ENCODE measurements around the gene FAT3.

FAT3 gene

DNA sequence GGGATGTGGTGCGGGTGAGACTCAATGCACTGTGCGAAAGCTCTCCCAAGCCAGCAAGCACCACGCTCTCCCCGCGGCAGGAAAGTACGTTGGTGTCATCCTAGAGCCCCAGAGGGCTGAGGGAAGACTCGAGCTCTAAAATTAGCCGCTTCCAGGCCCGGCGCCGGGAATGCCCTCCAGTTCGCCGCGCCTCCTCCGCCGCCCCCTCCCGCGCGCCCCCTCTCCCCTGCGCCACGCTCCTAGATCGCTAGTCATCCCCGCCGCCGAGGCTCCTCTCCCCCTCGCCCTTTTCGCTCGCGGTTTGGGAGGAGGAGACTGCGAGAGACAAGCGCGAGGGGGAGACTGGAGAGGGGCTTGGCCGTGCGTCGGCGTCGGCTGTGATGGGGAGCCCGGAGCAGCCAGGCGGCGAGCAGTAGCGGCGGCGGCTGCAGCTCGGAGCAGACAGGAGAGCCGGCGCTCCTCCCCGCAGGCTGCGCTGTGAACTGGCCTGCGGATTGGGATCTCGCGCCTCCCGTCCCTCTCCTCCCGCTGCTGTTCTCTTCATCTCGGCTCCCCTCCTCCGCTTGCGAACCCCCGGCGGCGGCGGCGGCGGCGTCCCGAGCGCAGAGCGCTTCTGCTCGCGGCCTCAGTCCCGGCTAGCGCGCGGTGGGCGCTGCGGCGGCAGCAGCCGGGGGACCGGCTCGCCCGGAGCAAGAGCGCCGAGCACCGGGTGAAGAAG, at the start of gene FAT3:
TSS of gene FAT3 (plus strand) at position 412 of the 718 bp plus-strand sequence. CDS start 127,295 bp downstream, outside the sequence.
- DNase-seq (ENCODE audit: extremely low read depth in 1 of 2, low read depth in 1 of 2): no peak

- DNase-seq (ENCODE audit: extremely low read depth in 1 of 2, low read depth in 1 of 2): no peak
Measured at GRCh38 chr11:92179017-92179670, 45.5 kb upstream of the FAT3 start.

DNA sequence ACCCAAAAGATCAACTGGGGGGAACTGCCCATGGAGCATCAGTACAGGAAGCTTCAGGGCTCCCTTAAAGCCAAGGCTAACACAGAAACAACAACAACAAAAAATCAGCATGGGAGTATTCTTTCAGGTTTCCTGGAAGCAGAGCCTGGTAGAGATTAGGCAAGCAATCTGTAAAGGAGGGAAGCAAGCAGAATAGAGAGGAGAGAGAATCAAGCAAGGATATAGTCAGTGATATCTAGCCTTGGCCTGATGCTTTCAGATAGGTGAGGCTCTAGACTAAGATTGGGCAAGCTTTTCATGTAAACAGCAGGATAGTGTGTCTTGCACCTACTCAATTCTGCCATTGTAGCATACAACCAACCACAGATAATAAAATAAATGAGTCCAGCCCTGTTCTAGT, 44.4 kb upstream of the FAT3 start:
- no peak for DNase-seq (ENCODE audit: extremely low read depth in 1 of 2, low read depth in 1 of 2)

GRCh38 chr11:92180664-92181251, 43.9 kb upstream of the FAT3 start:
- DNase-seq (ENCODE audit: extremely low read depth in 1 of 2, low read depth in 1 of 2): no peak

DNA sequence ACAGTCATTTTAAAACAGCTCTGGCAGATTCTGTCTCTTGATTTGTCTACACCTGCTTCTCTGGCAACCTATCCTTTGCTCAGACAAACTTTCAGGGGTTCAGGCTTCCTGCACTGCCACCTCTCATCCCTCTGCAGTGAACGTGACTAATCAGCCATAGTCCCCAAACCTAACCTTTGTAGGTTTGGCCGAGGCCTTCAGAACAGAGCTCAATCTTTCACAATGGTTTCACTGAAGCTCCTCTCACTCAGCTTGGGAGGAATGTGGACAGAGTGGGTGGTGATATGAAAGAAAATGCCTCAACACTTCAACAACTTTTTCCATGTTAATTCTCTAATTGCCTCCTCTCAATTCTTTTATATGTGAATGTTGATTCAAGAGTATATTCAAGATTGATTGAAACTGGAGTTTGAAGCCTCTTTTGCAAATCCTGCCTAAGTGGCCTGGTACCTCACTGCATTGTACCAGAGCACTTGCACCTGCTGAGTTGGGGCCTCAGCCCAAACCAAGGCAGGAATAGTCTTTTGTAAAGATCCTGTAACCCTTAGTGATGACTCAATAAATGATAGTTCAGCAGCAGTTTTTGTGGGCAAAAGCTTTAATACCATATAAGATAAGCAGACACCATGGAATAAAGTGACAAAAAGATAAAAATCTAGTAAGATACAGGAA, 33.9 kb upstream of the FAT3 start:
- DNase-seq (ENCODE audit: extremely low read depth in 1 of 2, low read depth in 1 of 2): no peak

GRCh38 chr11:92192141-92192540, 32.5 kb upstream of the FAT3 start:
- no peak for DNase-seq (ENCODE audit: extremely low read depth in 1 of 2, low read depth in 1 of 2)

- no peak for DNase-seq (ENCODE audit: extremely low read depth in 1 of 2, low read depth in 1 of 2)
Measured at GRCh38 chr11:92198268-92198667, 26.4 kb upstream of the FAT3 start.

DNA sequence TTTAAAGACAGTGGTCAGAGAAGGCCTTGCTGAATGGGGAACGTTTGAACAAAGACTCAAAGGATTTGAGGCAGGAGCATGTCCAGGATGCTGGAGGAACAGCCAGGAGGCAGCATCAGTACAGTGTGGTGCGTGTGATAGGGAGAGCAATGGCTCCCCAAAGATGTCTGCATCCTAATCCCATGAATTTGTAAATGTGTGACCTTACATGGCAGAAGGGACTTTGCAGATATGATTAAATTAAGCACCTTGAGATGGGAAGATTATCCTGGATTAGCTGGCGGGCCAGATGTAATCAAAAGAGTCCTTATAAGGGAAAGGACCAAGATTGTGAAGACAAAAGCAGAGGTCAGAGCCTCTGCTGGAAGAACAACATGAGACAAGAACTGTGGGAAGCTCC, 24.6 kb upstream of the FAT3 start:
- DNase-seq (ENCODE audit: extremely low read depth in 1 of 2, low read depth in 1 of 2): no peak

DNA sequence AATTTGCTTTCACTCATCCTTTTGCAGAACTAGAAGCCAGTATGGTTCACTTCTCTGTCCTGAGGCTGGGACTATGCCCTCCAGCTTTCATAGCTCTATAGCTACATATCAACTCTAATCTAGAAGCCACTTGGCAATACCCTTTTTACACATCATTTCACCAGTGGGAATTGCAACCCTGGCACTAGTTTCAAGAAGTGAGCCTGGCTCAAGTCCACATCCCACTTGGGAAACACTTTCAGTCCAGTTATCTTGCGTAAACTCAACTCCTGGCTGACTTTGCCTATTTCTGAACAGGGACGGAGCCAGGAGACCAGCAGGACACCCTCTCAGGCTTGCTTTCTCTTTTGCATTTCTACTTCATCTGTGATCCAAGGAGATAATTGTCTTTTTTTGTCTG, 19.9 kb upstream of the FAT3 start:
- no peak for DNase-seq (ENCODE audit: extremely low read depth in 1 of 2, low read depth in 1 of 2)

DNA sequence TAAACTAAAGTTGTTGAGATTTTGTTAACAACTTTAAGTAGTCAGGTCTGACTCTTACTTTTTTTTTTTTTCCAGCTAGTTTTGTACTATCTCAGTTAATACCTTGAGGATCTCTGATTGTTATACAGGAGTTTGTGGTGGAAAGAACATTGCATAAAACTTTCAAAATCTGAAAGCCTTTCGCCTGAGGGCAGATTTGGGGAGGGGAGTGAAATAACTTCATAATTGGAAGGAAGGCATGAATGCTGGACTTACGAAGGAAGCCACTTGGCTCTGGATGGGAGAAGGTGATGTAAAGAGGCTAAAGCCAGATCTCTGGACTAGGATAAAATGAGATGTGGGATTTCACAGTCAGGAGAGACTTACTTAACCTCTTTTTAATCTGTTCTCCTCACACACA, 18.2 kb upstream of the FAT3 start:
- no peak for DNase-seq (ENCODE audit: extremely low read depth in 1 of 2, low read depth in 1 of 2)

DNA sequence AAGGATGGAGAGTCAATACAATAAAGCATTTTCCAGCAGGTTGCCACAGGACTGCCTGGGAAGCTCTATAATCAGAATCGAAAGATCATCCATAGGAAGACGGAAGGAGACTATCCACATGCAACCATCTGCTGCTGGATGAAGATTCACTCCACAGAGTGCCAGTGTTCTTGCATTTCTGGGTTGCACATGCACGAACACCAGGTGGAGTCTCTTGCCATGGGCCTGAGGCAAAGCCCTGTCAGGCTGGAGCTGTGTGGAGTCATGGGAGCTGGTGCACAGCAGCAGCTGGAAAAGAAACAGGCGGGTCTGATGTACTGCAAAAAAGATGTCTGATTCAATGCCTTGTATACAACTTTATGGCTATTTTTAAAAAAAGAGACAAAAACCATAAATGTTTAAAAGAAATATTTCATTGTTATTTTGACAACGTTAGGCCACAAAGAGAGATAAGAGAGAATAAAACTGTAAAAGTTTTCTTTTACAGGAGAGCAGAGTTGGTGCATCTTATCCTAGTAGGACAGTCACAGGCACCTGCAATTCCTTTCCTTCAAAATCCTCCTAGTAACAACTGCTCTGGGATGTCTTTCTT, 12.9 kb upstream of the FAT3 start:
- no peak for DNase-seq (ENCODE audit: extremely low read depth in 1 of 2, low read depth in 1 of 2)

GRCh38 chr11:92212530-92212929, 12.1 kb upstream of the FAT3 start:
- DNase-seq (ENCODE audit: extremely low read depth in 1 of 2, low read depth in 1 of 2): no peak

DNA sequence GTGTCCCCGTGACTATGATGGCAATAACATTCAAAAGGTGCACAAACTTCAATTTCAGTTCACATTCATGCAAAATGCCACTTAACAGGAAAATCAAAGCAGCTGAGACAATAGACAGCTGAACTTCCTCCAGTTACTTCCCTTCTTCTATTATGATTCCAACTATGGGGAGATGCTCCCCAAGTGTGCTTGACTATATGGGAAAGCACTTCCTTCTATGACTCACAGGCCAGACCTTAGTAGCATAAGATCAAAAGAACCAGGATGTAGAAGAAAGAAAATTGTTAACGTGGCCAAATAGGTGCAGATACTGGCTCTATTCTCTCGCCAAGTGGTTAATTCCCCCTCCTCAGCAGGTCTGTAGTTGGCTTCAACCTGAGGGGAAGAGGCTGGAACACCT, 7.8 kb upstream of the FAT3 start:
- DNase-seq (ENCODE audit: extremely low read depth in 1 of 2, low read depth in 1 of 2): no peak

DNA sequence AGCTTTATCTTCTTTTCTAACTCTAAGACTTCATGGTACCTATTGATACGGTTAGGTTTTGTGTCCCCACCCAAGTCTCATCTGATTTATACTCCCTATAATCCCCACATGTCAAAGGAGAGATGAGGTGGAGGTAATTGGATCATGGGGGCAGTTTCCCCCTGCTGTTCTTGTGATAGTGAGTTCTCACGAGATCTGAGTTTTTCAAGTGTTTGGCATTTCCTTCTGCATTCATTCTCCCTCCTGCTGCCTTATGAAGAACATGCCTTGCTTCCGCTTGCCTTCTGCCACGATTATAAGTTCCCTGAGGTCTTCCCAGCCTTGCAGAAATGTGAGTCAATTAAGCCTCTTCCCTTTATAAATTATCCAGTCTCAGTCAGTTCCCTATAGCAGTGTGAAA, 5.1 kb upstream of the FAT3 start:
- DNase-seq (ENCODE audit: extremely low read depth in 1 of 2, low read depth in 1 of 2): no peak

- DNase-seq (ENCODE audit: extremely low read depth in 1 of 2, low read depth in 1 of 2): no peak
Measured at GRCh38 chr11:92222701-92223100, 1.9 kb upstream of the FAT3 start.

GRCh38 chr11:92224054-92224406, 588 bp upstream of the FAT3 start:
- no peak for DNase-seq (ENCODE audit: extremely low read depth in 1 of 2, low read depth in 1 of 2)

DNA sequence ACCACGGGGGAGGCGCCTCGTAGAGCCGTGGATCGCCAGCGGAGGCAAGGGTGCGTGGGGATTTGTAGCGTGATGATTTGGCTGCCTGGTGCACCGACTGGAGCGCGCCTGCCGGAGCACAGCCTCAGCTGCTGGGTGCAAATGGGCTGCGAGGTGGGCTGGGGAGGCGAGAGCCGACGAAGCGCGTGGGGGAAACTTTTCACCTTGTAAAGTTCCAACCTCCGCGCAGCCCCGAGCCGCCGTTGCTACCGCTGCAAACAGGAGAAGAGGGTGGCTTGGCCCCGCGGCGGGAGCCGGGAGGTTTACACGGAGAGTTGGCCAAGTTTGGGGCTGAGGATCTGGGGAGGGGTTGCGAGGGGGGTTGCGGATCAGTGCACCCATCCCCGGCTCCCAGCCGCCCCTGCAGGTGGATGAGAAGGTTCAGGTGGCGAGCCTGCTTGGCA, 528 bp downstream of the FAT3 start:
- no peak for DNase-seq (ENCODE audit: extremely low read depth in 1 of 2, low read depth in 1 of 2)

DNA sequence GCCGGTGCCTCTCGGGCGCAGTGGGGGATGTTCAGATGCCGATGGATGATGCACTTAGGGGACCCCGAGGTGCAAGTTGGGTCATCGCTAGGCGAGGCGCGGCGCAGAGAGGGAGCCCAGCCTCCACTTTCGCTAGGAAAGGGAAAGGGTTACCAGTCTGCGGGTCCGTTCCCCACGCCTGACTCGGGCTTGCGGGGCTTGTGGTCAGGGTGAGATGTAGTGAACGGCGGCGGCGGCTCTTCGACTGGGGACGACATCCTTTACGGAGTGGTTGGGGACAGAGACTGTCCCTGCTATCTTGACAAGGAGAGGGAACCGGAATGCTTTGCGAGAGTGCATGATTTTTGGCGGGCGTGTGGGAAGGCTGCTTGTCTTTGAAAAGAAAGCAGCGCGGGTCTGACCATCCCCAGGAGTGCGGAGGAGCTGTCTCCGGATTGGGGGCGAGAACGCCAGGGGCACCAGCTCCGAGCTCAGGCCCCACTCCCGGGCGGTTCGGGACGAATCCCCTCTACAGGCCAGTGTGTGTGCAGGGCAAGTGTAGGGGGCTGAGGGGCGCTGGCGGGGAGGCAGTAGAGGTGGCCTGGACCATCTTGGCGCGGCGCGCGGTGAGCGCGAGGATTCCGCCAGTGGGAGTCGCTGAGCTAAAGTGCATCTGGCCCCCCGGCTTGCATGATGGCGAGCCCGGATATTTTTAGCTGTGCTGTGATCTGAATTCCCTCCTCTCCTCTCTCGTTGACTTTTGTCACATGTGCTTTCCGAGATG, 1.1 kb downstream of the FAT3 start:
- DNase-seq (ENCODE audit: extremely low read depth in 1 of 2, low read depth in 1 of 2): no peak

DNA sequence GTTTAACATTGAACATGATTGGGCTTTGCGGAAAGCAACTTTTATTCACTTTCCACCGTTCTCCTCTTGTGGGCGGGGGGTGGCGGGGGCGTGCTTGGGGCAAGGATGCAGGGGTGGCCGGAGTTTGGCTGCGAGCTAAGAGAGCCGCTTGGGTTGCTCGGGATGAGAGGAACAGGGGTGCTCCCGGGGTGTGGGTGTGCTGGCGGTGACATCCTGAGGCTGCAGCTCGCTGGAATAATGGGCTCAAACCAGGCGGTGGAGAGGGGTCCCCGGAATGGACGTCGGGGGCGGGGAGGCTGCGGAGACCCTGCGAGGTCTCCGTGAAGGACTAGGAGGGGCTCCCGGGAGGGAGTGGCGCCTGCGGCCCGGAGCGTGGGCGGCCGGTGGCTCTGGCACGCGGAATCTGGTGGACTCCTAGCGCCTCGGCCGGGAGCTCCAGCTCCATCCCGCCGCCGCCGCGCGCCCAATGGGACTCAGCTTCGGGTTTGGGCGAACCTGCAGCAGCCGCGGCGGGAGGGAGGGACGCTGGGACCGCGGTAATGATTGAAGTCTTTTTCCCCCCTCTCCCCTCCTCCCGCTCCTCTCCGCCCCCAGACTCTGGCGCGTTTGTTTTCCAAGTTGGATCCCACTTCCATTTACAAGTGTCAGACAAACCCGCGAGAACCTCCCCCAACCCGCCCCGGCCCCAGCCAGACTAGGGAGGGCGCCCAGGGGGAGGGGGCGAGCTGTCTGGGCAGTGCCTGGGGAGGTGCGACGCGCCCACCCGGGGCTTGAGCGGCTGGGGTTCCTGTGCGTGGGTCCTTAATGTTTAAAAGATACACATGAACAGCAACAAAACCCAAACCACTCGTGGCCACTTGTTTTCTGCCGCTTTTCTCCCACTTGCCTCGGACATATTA, 2.0 kb downstream of the FAT3 start:
- no peak for DNase-seq (ENCODE audit: extremely low read depth in 1 of 2, low read depth in 1 of 2)

Measured in activated CD8-positive, alpha-beta memory T cell treated with anti-CD3 and anti-CD28 coated beads for 1 hour (primary cell).